HG02885 (cell line): ENCODE data around the gene AKR1E2.

Experiments
- ATAC-seq: cut with Tn5 transposase; IDR thresholded peaks from one replicate; pipeline ENCODE4 v1.9.1; 2021; ENCODE audit warnings: mild to moderate bottlenecking; ENCODE audit not compliant: unreplicated experiment, poor library complexity

Gene AKR1E2

DNA sequence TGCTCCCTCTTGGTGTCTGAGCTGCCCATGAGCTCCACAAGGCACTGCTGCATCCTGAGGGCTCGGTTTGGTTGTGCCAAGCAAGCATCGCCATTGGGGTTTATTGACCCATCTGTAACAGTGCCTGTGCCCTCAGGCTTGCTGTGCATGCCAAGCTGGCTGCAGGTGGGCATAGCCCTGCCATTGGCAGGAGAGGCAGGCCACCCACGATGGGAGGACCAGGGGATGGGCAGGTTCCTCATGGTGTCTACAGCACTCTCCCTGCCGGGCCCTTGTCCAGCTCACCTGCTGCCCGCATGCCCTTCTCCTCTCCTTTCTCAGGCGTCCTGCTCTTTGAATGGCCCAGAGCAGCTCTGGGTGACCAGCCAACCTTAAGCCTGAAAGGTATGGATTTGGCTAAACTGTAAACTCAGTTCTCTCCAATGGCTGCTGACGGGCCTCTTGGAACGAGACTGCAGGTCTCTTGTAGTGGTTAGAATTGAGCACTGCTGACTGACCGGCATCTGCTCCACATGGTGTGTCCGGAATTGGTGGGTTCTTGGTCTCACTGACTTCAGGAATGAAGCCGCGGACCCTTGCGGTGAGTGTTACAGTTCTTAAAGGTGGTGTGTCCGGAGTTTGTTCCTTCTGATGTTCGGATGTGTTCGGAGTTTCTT lies 17.6 kb downstream of the AKR1E2 start:
- no peak for ATAC-seq

DNA sequence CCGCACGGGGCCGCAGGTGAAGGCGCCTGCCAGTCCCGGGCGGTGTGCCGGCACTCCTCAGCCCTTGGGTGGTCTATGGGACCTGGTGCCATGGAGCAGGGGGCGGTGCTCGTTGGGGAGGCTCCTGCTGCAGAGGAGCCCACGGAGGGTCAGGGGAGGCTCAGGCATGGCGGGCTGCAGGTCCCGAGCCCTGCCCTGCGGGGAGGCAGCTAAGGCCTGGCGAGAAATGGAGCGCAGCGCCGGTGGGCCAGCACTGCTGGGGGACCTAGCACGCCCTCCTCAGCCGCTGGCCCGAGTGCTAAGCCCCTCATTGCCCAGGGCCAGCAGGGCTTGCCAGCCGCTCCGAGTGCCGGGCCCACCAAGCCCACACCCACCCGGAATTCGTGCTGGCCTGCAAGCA lies 18.9 kb downstream of the AKR1E2 start:
- ATAC-seq = no peak

DNA sequence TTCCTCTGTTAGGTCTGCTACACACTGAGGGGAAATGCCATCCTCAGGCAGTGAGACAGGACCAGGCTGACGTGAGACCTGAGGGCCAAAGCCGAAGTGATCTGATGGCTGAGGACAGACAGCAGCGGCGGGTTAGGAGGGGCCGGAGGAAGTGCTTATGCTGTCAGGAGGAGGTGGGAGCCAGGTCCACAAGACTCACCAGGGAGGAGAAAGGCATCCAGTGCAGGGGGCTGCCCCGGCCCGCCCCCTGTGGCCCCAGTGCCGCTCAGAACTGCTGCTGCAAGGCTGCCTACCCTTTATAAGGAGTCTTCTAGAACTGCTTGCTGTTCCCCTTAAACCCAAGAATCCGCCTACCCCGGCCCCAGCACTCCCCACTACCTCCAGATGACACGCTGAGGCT lies 19.8 kb downstream of the AKR1E2 start:
- no peak for ATAC-seq

DNA sequence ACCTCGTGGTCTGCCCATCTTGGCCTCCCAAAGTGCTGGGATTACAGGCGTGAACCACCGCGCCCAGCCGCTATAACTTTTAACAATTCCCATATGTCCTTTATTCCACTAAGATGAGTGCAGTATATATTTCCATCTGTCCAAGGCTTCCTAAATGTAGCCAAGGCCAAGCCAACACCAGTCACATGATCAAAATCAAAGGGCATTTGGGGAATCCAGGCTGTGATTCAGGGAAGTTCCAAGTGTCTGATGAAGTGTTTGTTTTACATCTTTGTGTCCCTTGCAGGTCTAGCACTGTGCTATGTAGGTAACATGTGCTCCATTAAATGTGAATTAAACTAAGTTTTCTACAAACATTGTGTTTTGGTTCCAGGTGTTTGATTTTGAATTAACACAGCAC lies 20.8 kb downstream of the AKR1E2 start:
- ATAC-seq = no peak

DNA sequence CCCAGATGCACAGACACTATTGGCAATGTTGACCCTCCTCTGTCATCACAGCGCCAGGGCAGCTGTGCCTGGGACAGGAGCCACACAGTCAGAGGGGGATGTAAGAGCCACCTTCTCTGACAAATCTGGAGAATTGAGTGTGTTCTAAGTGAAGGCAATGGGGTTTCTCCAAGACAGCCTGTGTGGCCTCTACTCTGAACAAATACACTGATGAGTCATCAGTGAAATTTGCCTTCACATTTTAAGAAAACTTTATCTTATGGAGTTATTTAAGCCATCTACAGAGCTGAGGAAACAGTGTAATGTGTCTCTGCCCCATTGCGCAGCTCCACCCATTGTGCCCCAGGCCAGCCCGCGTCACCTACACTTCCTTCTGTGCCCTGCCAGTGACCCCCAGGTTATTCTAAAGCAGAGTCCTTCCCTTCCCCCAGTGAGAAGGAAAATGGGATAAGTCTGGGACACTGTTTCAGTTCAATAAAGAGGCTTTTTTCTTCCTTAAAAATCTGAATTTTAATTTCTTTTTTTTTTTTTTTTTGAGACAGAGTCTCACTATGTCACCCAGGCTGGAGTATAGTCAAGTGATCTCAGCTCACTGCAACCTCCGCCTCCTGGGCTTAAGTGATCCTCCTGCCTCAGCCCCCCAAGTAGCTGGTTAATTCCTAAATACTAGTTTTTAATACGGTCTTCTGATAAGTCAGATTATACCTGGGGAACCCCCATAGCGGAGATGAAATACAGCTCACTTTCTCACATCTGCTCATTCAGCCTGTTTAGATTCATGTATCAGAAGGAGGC lies 21.8 kb downstream of the AKR1E2 start:
- ATAC-seq = no peak

DNA sequence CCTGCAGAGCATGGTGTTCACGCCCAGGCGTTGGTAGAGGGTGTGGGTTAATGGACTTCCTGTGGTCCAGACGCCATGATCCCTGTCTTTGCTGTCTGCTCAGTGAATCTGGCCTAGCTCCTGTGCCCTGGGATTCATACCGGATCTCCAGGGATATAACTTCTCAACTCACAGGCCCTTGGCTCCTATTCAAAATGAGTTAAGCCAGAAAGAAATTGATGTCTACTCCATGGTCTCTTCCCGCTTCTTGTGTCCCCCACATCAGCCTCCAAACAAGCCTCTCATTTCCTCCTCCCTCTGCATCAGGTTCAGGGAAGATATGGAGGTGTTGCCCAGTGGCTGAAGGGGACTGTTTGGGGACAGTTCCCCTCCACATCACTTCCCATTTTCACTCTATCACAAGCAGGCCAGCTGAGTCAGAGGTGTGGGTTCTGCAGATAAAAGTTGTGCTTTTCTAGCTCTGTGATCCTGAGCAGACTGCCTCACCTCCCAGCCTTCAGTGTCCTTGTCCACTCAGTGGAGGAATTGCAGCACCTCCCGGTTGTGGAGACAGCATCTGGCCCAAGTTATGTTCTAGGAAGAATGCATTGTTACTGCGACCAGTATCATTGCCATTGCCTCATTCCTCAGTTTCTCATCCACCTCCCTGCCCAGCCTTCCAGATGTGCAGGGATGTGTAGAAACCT lies 22.5 kb downstream of the AKR1E2 start:
- no peak for ATAC-seq

DNA sequence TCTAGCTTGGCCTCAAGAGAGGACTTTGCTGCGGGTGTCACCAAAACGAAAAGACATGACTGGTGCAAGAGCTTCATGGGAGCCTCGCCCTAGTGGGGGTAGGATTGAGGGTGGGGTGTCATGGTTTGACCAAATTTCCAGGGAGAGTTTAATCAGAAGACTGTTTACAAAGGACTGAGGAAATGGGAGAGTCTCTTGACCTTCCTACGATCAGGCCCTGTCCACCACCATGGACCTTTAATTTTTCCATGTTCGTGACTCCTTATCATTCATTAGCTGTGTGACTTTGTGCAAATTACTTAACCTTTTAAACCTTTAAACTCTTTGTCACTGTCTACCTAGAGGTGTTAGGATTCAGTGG lies 23.0 kb downstream of the AKR1E2 start:
- ATAC-seq = no peak

DNA sequence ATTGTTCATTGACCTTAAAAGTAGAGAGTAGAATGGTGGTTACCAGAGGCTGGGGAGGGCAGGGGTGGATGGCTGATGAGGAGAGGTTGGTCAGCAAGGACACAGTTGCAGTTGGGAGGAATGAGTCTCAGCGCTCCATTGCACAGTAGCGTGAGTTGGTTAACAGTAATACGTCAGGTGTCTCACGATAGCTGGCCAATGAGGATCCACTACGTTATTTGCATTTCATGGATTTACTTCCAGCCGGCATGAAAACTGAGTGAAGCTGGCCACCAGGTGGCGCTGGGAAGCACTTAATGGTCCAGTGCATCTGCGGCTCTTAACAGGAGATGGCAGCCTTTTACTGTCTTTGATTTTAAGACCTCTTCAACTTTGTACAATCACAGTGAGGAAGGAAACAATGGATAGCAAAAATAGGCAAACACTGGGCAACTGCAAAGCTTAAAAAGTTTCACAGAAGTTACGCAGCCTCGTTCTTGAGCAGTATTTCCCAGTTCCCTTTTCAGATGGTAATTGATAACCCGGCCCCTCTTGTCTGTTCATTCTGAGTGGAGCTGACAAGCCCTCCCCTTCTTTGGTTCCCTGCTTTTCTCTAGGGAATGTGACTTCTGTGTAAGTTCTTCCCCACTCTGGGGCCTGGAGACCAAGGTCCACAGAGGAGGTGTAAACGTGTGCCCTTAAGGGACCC lies 23.7 kb downstream of the AKR1E2 start:
- ATAC-seq = peak; percentile 95

DNA sequence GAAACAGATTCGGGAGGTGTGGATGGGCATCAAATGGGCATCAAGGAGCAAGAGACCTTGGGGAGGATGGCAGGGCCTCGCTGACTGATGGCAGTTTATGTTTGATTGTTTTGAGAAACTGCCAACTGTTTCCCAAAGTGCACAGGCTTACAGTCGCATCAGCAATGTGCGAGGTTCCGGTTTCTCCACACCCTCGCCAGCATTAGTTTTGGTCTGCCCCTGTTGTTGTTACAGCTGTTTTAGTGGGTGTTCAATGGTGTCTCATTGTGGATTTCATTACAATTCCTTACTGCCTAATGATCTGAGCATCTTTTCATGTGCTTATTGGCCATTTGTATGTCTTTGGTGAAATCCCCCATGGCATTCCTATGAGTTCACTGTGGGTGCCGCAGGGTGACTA lies 24.4 kb downstream of the AKR1E2 start:
- ATAC-seq = no peak

DNA sequence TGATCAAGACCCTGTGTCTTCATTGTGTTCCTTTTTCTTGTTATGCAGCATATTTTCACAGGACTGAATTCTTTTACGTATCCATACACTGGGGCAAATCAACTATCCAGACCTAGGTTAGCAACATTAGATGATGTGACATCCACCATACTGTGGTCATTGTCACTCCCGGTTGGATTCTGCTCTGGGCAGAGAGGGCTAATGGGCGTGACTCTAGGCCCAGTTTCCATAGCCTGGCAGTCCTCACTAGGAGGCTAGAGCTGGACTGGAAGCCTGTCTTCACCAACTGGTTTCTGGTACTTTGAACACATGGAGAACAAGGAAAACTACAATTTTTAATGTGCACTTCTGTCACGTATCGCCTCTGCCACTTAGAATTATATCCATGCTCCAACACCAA lies 25.2 kb downstream of the AKR1E2 start:
- no peak for ATAC-seq

DNA sequence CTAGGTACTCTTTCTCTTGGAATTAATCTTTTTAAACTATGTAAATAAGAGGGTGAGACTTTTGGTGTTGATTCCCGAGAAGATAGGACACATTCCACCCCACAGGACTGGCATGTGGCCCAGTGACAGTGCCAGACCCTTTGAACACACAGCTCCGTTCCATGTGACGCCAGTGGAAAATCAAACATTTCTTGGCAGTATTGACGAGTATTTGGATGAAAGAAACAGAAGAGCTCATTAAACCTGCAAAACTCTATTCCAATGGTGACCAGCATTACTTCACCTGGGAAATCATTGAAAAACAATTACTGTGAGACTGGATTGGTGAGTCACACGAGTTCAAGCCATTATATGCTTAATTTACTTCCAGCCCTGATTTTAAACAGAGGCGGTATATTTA lies 25.8 kb downstream of the AKR1E2 start:
- no peak for ATAC-seq

DNA sequence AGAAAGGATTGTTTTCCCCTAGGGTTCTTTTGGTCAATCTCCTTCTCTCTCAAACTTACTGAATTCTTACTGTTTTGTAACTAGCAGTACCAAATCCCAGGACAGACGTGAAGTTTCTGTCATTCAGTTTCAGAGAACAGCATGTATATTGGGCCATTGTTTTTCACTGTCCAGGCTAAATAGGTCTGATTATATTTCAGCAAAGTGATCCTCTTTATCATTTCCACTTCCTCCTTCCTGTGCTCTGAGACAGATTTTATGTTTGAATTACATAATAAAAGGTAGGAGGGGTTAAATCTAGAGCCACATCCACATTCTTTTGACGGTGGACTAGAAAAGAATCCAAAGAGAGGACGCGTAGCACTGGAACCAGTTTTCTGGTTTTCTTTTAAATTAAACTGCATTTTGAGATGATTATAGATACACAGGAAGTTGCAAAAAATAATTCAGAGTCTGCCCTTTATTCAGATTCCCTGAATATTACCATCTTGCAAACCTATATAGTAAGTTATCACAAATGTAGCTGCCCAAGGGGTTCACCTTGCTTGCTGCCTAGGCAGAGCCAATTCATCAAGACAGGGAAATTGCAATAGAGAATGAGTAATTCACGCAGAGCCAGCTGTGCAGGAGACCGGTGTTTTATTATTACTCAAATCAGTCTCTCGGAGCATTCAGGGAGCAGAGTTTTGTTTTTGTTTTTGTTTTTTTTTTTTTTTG lies 40.1 kb downstream of the AKR1E2 start:
- ATAC-seq = no peak

DNA sequence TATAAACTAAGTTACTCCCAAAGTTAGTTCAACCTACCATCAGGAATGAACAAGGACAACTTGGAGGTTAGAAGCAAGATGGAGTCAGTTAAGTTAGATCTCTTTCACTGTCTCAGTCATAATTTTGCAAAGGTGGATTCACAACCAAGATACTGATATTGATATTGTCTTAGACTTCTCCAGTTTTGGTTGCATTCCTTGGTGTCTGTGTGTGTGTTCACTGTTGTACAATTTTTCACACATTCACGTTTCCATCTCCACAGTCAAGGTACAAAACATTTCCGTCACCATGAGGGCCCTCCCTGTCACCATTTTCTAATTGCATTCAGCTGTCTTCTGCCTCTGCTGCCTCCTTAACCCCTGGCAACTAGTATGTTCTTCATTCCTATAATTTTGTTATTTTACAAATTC lies 41.1 kb downstream of the AKR1E2 start:
- ATAC-seq = no peak

DNA sequence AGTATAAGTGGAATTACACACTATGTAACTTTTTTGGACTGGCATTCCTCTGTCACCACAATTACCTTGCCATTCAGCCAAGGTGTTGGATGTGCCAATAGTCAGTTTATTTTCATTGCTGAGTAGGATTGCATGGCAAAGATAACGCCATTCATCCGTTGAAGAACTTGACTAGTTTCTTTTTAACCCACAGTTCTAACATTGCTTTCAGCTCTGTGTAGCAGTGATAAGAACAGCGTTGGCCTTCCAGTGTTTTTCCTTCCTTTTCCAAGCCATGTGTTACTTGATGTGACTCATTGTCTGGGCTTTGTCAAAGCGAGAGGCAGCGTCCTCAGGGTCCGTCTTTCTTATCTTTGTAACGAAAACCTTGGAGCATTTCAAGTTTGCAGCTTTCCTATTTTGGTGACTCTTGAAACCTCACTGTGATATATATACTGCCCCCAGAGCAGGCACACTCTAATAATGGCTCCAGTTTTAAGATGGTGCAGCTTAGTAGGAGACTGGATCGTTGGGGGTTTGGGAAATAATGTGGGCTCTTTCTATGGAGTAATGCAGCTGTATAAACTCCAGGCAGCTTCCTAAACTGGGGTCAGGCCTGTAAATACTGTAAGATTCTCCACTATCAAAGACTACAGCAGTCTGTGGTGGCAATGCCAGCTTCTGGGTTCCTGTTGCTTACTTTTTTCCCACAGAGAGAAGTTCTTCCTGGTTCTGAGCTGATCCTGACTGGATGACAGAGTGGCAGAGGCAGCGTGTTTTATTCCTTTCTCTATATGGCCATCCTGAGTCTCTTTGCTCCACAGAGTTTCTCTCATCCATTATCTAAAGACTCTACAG lies 41.7 kb downstream of the AKR1E2 start:
- ATAC-seq = no peak

DNA sequence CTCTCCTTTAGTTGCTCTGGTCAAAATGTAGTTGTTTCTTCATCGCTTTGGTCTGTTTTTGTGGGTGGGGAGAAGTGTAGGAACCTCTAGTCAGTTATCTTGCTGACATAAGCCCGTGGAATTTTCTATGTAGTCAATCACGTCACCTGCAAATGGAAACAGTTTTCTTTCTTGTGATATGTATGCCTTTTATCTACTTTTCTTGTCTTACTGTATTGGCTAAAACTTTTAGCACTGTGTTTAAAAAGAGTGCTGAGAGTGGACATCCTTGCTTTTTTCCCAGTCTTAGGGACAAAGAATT lies 42.3 kb downstream of the AKR1E2 start:
- ATAC-seq = no peak

DNA sequence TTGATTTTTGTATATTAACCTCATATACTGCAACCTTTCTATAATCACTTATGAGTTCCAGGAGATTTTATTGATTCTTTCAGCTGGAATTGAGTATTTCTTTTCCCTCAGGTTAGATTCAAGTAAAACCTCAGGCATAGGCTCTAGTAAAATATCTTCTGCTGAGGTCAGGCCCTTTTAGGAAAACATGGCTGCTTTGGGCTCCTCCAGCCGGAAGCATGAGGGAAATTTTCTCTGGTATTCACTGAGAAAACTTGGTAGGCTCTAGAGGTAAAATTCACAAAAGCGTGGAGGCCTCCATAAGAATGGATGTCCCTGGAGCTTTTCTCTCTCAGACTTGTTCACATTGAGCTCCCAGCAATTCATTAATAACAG lies 56.7 kb downstream of the AKR1E2 start:
- ATAC-seq = no peak

DNA sequence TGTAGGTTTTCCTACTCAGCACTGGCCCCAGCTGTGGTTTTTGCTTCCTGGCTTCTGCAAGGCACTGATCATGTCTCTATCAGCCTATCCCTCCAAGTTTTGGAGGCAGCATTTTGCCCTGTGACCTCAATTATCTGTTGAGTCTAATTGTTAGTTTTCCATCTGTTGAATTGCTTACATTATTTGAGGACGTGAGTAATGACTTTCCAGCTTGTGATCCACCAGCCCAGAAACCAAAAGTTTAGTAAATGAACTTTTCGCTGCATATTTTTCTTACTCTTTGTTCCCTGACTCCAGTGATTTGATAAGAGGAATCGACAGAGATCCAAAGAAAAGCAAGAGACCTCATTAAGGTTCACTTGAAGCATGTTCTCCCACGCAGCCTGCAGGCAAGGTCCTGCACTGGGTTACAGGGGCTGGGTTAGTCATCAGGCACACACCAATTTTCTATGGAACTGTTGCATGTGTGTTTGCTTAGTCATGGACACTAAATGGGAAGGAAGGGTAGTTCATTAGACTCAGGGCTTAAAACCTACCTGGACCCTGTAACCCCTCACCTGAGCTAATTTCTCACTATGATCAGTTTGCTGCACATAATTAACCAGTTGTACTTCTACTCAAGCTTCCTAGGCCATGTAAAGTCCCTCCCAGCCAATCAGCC lies 57.2 kb downstream of the AKR1E2 start:
- no peak for ATAC-seq

DNA sequence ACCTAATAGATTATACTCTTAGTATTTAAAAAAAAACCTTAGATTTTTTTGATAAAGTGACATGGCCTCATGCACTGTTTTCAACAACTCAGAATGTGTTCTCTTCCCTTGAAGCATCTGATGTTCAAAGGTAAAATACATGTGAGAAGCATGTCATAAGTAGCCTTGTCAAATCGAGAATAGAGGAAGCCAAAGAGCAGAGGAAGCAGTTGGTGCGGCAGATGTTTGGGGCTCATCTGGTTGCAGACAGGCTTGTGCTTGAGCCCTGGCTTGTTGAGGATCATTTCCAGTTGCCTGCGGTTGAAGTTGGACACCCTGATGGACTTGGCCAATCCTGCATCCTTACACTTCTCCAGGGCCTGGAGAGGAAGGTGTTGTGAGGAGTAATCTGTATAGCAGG lies 59.2 kb downstream of the AKR1E2 start:
- ATAC-seq = no peak

DNA sequence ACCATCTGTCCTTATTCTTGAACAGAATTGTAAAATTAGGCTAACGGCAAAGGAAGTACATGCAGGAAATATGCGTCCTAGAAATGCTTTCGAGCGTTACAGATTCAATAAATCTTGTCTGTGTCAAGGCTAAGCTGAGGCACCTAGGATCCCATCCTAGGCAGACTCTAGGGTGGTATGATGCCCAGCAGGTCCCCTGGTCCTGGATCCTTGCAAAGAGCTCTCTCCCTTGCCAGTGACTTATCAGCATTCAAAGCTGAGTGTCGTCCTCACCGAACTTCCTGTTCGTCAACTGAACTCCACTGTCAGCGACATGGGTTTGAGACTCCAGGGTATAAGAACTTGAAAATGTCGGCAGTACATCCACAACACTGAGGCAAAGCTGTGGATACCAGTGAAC lies 61.5 kb downstream of the AKR1E2 start:
- ATAC-seq = no peak
